Activated CD4-positive, alpha-beta T cell treated with anti-CD3 and anti-CD28 coated beads, Interleukin-2, amount 10 ng/mL, durations not matched to agents 24 days and 14 days (primary cell): ENCODE data around the gene CMTM7. TPM values are rescaled to one million over a fixed set of nuclear protein-coding genes. Genes with fewer than 3 reads are reported as not detected.
A peak's percentile ranks its signal among the peaks of the same experiment; 100 is the strongest.

Source experiments
- DNase-seq: peaks from one replicate; pipeline ENCODE4 v3.0.0; 2022
- H3K27ac Mint-ChIP-seq: one replicate; pipeline ENCODE4 v1.8.0; 2022; ENCODE audit warnings: mild to moderate bottlenecking, mixed read lengths
- H3K27me3 Mint-ChIP-seq: one replicate; pipeline ENCODE4 v1.8.0; 2022; ENCODE audit warnings: mixed read lengths
- H3K36me3 Mint-ChIP-seq: one replicate; pipeline ENCODE4 v1.8.0; 2022; ENCODE audit warnings: low read depth, mild to moderate bottlenecking, mixed read lengths
- H3K4me1 Mint-ChIP-seq: one replicate; pipeline ENCODE4 v1.8.0; 2021; ENCODE audit warnings: mixed read lengths
- H3K4me3 Mint-ChIP-seq: one replicate; pipeline ENCODE4 v1.8.0; 2022; ENCODE audit warnings: mild to moderate bottlenecking, moderate library complexity, mixed read lengths
- H3K9me3 Mint-ChIP-seq: one replicate; pipeline ENCODE4 v1.8.0; 2021; ENCODE audit warnings: mixed read lengths
- intact Hi-C: fragments of 100-400 bp; cut with micrococcal nuclease; formaldehyde crosslinking; loops from one replicate; pipeline ENCODE4 v1.15.1; 2023
- total RNA-seq: library from RNA; stranded (reverse); gene quantifications from 2 replicates; pipeline ENCODE4 v1.2.3, GENCODE V29; 2022

Gene CMTM7
- total RNA-seq, 1 donor from 2014 or later, result 45.0 TPM

GRCh38 chr3:32398531-32398930 lies 6.9 kb downstream of the CMTM7 start:
- no peaks in the 10 kb centered on the region for H3K9me3 Mint-ChIP-seq
- intact Hi-C loops, result no loop called here
- no peak for DNase-seq
- no peaks in the 10 kb centered on the region for H3K27me3 Mint-ChIP-seq
- no peak overlapping the region for H3K4me3 Mint-ChIP-seq
- peak overlapping the region; percentile 79 for H3K27ac Mint-ChIP-seq
- H3K4me1 Mint-ChIP-seq, result peaks cover 68% of the 10 kb centered on the region
- H3K36me3 Mint-ChIP-seq, result peaks cover 15% of the 10 kb centered on the region

- peaks cover 14% of the 10 kb centered on the region for H3K36me3 Mint-ChIP-seq
- intact Hi-C loops, result loop anchor here (1.0 kb wide), 3 partner anchors 24 to 222 kb away; no protein-coding TSS in a partner anchor
- H3K27ac Mint-ChIP-seq, result peak overlapping the region; percentile 79
- DNase-seq, result peak; percentile 87
- peaks cover 66% of the 10 kb centered on the region for H3K4me1 Mint-ChIP-seq
- H3K9me3 Mint-ChIP-seq, result no peaks in the 10 kb centered on the region
- no peaks in the 10 kb centered on the region for H3K27me3 Mint-ChIP-seq
- H3K4me3 Mint-ChIP-seq, result no peak overlapping the region
Observed at GRCh38 chr3:32399030-32399620, 7.5 kb downstream of the CMTM7 start.

DNA sequence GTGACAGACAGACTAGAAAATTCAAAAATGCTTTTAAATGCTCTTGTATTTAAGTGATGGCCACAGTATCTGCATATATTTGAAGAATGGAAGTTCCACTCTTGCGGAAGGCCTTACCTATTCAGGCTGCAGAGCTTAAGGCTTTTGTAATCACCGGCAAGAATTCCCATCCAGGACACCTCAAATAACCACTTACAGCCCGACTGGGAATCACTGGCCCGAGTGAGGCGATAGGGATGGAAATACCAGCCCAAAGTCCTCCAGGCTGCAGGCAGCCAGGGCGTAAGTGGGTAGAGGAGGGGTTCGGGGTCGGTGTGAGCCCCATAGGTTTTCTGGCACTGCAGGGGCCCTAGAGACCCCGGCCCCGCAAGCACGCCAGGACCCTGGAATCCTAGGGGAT lies 9.5 kb downstream of the CMTM7 start:
- Mint-ChIP-seq H3K27me3 (no peaks in the 10 kb centered on the region), H3K4me3 (peak overlapping the region; percentile 92), H3K4me1 (peaks cover 57% of the 10 kb centered on the region), H3K36me3 (peaks cover 20% of the 10 kb centered on the region), H3K9me3 (no peaks in the 10 kb centered on the region), H3K27ac (peak overlapping the region; percentile 99)
- intact Hi-C loops, result loop anchor here (2.0 kb wide), 2 partner anchors 60 to 68 kb away; no protein-coding TSS in a partner anchor
- DNase-seq, result no peak

DNA sequence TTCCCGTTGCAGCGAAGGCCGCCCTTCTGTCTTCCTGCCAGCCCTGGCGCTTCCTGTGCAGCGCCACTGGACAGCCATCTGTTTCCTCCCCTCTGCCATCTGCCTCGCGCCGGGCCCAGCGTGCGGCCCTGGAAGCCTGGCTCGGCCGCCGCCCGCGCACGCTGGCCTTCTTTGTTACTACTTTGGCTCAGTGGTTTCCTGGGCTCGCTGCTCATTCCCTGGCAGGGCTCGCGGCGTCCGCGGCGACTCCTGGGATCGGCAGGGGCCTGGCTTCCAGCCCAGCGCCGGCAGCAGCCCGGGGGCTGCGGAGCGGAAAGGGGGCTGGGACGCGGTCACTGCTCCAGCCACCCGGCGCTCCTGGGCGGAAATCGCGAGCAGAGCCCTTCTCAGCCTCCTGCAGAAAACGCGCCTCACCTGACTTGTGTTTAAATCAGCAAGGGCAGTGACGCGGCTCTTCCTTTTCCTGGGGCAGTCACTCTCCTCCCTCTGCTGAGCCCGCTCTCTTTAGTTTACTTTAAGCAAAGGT lies 10.0 kb downstream of the CMTM7 start:
- peak; percentile 90 for DNase-seq
- H3K9me3 Mint-ChIP-seq, result no peaks in the 10 kb centered on the region
- no peaks in the 10 kb centered on the region for H3K27me3 Mint-ChIP-seq
- H3K27ac Mint-ChIP-seq, result peak overlapping the region; percentile 99
- H3K4me3 Mint-ChIP-seq, result peak overlapping the region; percentile 92
- intact Hi-C loops, result loop anchor here (1.0 to 2.0 kb wide), 3 partner anchors 13 to 67 kb away; no protein-coding TSS in a partner anchor
- peaks cover 25% of the 10 kb centered on the region for H3K36me3 Mint-ChIP-seq
- H3K4me1 Mint-ChIP-seq, result peaks cover 59% of the 10 kb centered on the region

GRCh38 chr3:32403663-32404062 lies 12.0 kb downstream of the CMTM7 start:
- H3K27ac Mint-ChIP-seq, result peak overlapping the region; percentile 26
- no peak for DNase-seq
- peaks cover 33% of the 10 kb centered on the region for H3K36me3 Mint-ChIP-seq
- intact Hi-C loops, result no loop called here
- H3K9me3 Mint-ChIP-seq, result no peaks in the 10 kb centered on the region
- H3K27me3 Mint-ChIP-seq, result no peaks in the 10 kb centered on the region
- peaks cover 59% of the 10 kb centered on the region for H3K4me1 Mint-ChIP-seq
- H3K4me3 Mint-ChIP-seq, result no peak overlapping the region

DNA sequence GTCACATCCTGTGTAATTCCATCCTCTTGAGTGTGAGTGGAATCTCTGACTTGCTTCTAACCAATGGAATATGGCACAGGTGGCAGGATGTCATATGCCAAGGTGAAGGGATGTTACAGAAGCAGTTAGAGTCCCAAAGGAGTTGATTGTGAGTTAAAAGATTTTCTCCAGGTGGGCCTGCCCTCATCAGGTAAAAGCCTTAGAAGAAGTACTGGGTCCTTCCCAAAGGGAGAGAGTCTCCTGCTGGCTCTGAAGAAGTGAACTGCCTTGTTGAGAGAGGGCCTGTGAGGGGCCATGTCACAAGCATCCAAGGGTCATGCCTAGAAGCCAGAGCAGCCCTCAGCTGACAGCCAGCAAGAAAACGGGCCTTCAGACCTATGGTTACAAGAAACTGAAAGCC lies 13.1 kb downstream of the CMTM7 start:
- no peaks in the 10 kb centered on the region for H3K27me3 Mint-ChIP-seq
- DNase-seq, result no peak
- peaks cover 55% of the 10 kb centered on the region for H3K4me1 Mint-ChIP-seq
- intact Hi-C loops, result no loop called here
- peak overlapping the region; percentile 17 for H3K27ac Mint-ChIP-seq
- H3K9me3 Mint-ChIP-seq, result no peaks in the 10 kb centered on the region
- peaks cover 33% of the 10 kb centered on the region for H3K36me3 Mint-ChIP-seq
- H3K4me3 Mint-ChIP-seq, result no peak overlapping the region

- peaks cover 36% of the 10 kb centered on the region for H3K36me3 Mint-ChIP-seq
- no peak for DNase-seq
- H3K27me3 Mint-ChIP-seq, result no peaks in the 10 kb centered on the region
- H3K27ac Mint-ChIP-seq, result peak overlapping the region; percentile 20
- H3K9me3 Mint-ChIP-seq, result no peaks in the 10 kb centered on the region
- intact Hi-C loops, result no loop called here
- no peak overlapping the region for H3K4me3 Mint-ChIP-seq
- peaks cover 59% of the 10 kb centered on the region for H3K4me1 Mint-ChIP-seq
Observed at GRCh38 chr3:32405155-32405554, 13.5 kb downstream of the CMTM7 start.

- DNase-seq, result no peak
- H3K9me3 Mint-ChIP-seq, result no peaks in the 10 kb centered on the region
- peaks cover 36% of the 10 kb centered on the region for H3K36me3 Mint-ChIP-seq
- no peaks in the 10 kb centered on the region for H3K27me3 Mint-ChIP-seq
- H3K27ac Mint-ChIP-seq, result no peak overlapping the region
- intact Hi-C loops, result no loop called here
- H3K4me1 Mint-ChIP-seq, result peaks cover 57% of the 10 kb centered on the region
- H3K4me3 Mint-ChIP-seq, result no peak overlapping the region
Observed at GRCh38 chr3:32405711-32406323, 14.2 kb downstream of the CMTM7 start.

GRCh38 chr3:32406486-32407408 lies 15.1 kb downstream of the CMTM7 start:
- Mint-ChIP-seq H3K9me3 (no peaks in the 10 kb centered on the region), H3K4me1 (peaks cover 58% of the 10 kb centered on the region), H3K27ac (no peak overlapping the region), H3K27me3 (no peaks in the 10 kb centered on the region), H3K4me3 (no peak overlapping the region), H3K36me3 (peaks cover 39% of the 10 kb centered on the region)
- intact Hi-C loops, result no loop called here
- DNase-seq, result no peak

DNA sequence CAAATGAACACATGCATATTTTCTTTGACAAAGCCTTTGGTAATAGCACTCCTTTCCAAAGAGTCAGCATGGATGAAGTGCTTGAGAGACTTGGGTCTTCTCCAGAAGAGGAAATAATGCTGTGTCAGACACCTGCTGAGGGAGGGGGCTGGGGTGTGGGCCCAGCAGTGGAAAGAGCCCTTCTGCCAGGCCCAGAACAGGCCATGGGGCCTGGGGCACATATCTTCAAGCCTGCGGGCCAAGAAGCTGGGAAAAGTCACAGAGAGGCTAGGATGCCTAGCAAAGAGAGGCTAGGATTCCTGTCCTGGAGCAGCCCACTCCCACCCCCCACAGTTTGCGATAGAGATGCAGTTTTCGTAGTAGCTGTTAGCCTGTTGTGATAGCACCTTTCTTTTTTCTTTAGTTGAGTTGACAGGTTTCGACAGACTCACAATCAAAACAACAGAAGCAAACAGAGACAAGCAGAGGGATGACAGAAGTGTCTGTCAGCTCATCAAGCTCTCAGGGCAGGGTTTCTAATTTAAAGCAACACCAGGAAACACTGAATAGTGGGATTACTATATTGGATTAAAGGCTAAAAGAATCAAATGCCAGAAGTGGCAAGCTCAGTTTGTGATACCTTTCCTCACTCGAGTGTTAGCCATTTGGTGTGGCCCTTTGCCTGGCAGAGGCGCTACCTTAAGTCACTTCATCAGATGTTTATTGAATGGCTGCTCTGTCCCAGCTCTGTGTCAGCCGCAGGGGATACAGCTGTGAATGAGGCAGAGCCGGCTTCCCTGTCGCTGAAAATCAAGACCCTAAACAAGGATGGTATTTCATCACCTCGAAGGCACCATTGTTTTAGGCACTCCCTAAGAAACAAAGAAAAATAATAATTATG lies 19.0 kb downstream of the CMTM7 start:
- no peak for DNase-seq
- H3K4me3 Mint-ChIP-seq, result no peak overlapping the region
- H3K27me3 Mint-ChIP-seq, result no peaks in the 10 kb centered on the region
- no peak overlapping the region for H3K27ac Mint-ChIP-seq
- peaks cover 58% of the 10 kb centered on the region for H3K4me1 Mint-ChIP-seq
- intact Hi-C loops, result no loop called here
- peaks cover 30% of the 10 kb centered on the region for H3K36me3 Mint-ChIP-seq
- no peaks in the 10 kb centered on the region for H3K9me3 Mint-ChIP-seq

DNA sequence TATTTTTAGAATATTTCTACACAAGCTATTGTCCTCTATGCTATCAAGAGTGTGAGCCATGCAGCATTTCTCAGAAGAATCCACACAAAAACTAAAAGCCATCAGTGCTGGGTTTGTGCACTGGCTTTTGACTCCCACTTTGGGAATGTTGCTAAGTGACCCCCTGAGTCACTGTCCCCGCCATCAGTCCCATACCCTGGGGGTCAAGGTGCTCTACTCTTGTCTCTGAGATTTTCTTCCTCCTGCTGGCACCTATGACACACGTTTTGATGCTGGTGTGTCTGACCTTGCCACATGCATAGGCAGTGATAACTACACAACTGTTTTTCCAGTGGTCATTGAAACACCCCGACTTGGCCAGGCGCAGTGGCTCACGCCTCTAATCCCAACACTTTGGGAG lies 19.8 kb downstream of the CMTM7 start:
- H3K36me3 Mint-ChIP-seq, result peaks cover 26% of the 10 kb centered on the region
- H3K4me1 Mint-ChIP-seq, result peaks cover 59% of the 10 kb centered on the region
- H3K27me3 Mint-ChIP-seq, result no peaks in the 10 kb centered on the region
- DNase-seq, result no peak
- no peak overlapping the region for H3K27ac Mint-ChIP-seq
- H3K4me3 Mint-ChIP-seq, result no peak overlapping the region
- intact Hi-C loops, result no loop called here
- H3K9me3 Mint-ChIP-seq, result no peaks in the 10 kb centered on the region

DNA sequence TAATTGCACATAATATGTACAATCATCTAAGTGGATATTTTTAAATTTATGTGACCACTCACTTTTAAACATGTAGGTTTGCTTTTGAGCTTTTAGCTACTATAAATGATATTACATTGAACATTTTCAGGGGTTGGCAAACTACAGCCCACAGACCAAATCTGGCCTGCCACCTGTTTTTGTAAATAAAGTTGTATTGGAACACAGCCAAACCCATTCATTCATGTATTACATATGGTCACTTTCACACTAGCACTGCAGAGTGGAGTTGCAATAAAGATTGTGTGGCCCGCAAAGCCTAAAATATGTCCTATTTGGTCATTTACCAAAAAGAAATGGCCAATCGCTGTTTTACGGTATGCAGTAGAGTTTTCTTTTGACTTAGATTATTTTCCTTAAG lies 21.2 kb downstream of the CMTM7 start:
- intact Hi-C loops, result no loop called here
- peaks cover 54% of the 10 kb centered on the region for H3K4me1 Mint-ChIP-seq
- no peaks in the 10 kb centered on the region for H3K9me3 Mint-ChIP-seq
- no peak overlapping the region for H3K4me3 Mint-ChIP-seq
- no peaks in the 10 kb centered on the region for H3K27me3 Mint-ChIP-seq
- DNase-seq, result no peak
- peaks cover 21% of the 10 kb centered on the region for H3K36me3 Mint-ChIP-seq
- H3K27ac Mint-ChIP-seq, result no peak overlapping the region
